ES-I3 (cell line): ENCODE data around the gene STX12.
"Not testable (repeated sequence)": the region's sequence is repeated elsewhere in the genome, so short reads cannot be mapped to it uniquely, and the experiment has no call there.

Experiments used
- H3K36me3 ChIP-seq: 2 replicates; pipeline ENCODE4 v1.6.1; 2013; ENCODE audit warnings: mild to moderate bottlenecking, low read length, control low read depth, moderate library complexity; ENCODE audit not compliant: insufficient read depth
- H3K4me1 ChIP-seq: 2 replicates; pipeline ENCODE4 v1.6.1; 2013; ENCODE audit warnings: mild to moderate bottlenecking, control low read depth, low read length; ENCODE audit not compliant: insufficient read depth
- H3K9ac ChIP-seq: 2 replicates; pipeline ENCODE4 v1.6.1; 2013; ENCODE audit warnings: low read depth, mild to moderate bottlenecking, low read length, moderate library complexity
- H3K9me3 ChIP-seq: 2 replicates; pipeline ENCODE4 v1.6.1; 2013; ENCODE audit warnings: mild to moderate bottlenecking, low read length, moderate library complexity; ENCODE audit not compliant: control insufficient read depth, insufficient read depth

The STX12 gene

DNA sequence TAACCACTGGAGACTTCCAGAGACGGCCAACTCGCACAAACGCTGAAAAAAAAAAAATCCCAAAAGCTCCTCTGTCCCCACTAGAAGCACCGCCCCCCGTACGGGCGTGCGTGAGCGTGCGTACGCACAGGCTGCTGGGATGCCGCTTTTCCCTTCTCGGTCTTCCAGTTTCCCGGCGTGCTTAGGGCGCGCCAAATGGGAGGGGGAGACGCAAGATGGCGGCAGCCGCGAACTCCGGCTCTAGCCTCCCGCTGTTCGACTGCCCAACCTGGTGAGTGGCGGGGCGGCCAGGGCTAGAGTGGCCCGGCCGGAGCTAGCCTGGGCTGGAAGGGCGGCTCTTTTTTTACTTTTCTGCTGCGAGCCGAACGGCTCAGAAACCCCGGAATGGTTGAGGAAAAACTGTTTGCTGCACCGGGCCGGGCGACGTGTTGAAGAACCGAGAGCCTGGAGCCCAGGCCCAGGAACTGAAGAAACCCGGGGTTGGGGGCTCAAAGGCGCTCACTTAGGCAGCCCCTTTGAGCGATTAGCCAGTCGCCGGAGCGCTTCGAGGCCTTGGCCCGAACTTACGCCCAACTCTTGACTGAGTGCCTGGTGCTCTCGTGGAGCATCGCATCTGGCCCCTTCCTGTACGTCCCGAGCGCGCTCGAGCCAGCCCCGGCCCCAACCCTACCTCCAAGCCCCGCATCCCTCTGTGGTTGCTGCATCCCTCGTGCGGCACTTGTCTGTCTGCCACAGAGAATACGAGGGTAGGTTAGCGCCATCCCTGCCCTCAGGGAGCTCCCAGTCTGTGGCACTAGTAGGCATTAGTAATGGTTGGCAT is 57.8 kb downstream of the STX12 start, which contains the start of gene PPP1R8:
TSS of gene PPP1R8 (plus strand) at position 162 of the 820 bp plus-strand sequence. CDS start at position 216, 54 bp downstream.
- Histone ChIP-seq H3K9ac (peak within 1 kb of the TSS; percentile 99), H3K4me1 (peaks cover 13% of the 10 kb centered on the region), H3K9me3 (no peaks in the 10 kb centered on the region), H3K36me3 (no peaks in the 10 kb centered on the region; the same call in 1 of the 2 replicates)

DNA sequence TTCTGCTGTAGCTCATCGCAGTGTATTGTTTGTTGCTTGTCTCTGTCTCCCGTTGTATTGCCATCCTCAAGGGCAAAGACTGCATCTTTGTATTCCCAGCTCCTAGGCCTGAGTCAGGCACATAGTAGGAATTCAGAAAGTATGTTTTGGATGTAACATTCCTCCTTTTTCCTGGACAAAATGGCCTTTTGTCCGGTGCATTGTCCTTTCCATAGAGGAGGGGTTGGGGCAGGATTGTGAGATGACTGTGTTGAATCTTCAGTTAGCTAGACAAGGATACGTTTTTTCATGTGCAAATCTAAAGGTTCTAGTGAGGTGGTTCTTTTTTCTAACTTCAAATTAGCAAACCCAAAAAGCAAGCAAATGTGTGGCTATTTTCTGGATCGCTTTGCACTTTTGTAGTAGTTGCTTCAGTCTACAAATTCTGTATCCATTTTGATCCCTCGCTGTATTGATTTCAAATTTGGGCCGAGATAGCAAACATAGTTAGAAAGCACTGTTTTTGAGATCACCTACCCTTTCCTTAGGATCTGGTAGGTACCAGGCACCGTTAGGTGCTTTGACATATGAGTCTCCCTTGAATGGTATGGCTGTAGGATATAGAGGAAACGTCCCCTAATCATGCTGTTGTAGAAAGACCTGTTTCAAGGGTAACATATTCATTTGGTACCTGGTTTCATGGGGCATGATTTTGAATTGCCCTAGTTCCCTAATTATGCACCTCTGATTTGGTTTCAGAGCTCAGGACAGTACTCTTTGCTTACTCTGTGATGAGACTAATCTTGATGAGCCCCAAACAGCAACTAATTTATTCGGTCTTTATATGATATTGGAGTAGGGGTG is 58.8 kb downstream of the STX12 start:
- Histone ChIP-seq H3K9me3 (no peaks in the 10 kb centered on the region), H3K9ac (peak overlapping the region; percentile 99), H3K36me3 (no peaks in the 10 kb centered on the region; the same call in 1 of the 2 replicates), H3K4me1 (peaks cover 13% of the 10 kb centered on the region)

DNA sequence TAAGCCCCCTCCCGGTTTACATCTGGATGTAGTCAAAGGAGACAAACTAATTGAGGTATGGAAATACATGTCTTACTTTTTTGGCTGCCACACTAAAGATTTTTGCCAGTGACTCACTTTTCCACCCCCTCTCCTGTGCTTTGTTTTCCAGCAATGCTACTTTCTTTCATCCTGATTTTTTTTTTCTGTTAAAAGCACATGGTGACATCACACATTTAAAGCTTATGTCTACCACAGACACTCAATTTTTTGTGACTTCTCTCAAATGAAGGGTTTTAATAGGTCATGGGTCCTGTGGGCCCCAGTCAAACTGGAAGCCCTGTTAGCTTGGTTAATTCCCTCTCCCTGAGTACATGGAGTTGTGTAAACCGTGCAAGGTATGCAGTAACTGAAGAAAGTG is 59.7 kb downstream of the STX12 start:
- Histone ChIP-seq H3K4me1 (peaks cover 13% of the 10 kb centered on the region), H3K9ac (no peak overlapping the region), H3K36me3 (no peaks in the 10 kb centered on the region; the same call in 1 of the 2 replicates), H3K9me3 (no peaks in the 10 kb centered on the region)

DNA sequence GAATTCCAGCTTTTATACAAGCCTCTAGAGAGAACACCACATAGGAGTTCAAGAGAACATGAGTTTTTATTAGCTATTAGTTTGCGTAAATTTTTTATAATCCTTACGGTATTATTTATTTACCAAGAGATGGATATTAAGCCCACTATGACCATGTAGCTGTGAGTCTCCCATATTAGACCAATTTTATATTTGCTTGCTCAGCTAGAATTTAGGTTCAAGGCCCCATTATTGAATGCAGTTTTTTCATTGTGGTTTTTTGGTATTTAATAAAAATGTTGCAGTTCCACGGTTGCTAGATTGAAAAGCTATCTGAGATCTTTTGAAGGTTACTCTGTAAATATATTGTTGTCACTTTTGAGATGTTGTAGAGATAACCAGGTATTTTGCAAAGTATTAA is 60.5 kb downstream of the STX12 start:
- H3K9ac ChIP-seq = no peak overlapping the region
- peaks cover 13% of the 10 kb centered on the region for H3K4me1 ChIP-seq
- H3K9me3 ChIP-seq = no peaks in the 10 kb centered on the region
- H3K36me3 ChIP-seq = no peaks in the 10 kb centered on the region; the same call in 1 of the 2 replicates

DNA sequence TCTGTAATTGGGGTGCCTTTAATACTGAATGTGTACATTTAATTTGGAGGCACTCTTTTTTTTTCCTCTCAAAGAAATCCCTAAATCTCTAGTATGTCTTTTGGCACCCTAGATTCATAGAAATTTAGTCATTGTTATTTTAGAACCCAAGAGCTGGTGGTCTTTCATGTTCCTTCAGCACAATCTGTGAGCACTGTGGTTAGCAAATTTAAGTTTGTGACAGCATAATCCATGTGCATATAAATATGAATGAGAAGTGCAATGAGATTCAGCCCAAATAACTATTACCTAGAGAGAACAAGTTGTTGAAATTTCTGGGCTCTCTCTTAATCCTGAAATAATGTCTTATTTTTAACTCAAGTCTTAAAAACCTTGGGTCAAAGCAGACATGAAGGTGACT is 62.0 kb downstream of the STX12 start:
- peaks cover 9% of the 10 kb centered on the region for H3K4me1 ChIP-seq
- H3K9ac ChIP-seq = no peak overlapping the region

DNA sequence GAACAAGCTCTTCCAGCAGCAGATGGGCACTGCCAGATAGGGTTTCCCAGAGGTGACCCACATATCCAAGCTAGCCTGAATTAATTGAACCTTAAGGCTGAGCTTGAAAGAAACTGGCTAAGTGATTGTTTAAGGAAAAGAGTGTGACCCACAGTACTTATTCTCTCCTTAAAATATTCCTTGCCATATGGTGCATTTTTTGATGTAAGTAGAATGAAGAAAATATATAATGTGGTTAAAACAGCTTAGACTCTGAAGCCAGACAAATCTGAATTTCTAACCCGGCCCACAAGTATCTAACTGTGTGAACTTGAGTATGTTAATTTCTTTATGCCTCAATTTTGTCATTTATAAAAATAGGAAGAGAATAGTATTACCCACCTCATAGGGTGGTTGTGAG is 62.5 kb downstream of the STX12 start:
- Histone ChIP-seq H3K9ac (no peak overlapping the region), H3K4me1 (peaks cover 9% of the 10 kb centered on the region), H3K36me3 (peaks cover 5% of the 10 kb centered on the region), H3K9me3 (no peaks in the 10 kb centered on the region)

More for the DNA sequence above, 62.0 kb downstream of the STX12 start:
- Histone ChIP-seq H3K9me3 (no peaks in the 10 kb centered on the region), H3K36me3 (peaks cover 3% of the 10 kb centered on the region)

DNA sequence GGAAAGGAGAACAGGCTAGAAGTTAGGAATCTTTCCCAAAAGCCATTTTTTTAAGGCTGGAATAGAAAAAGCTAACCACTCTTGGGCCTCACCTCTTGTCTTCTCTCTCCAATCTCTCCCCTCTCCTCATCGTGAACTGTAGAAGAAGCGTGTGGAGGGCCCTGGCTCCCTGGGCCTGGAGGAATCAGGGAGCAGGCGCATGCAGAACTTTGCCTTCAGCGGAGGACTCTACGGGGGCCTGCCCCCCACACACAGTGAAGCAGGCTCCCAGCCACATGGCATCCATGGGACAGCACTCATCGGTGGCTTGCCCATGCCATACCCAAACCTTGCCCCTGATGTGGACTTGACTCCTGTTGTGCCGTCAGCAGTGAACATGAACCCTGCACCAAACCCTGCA is 76.9 kb downstream of the STX12 start:
- Histone ChIP-seq H3K9ac (no peak overlapping the region), H3K36me3 (peaks cover 37% of the 10 kb centered on the region), H3K4me1 (no peaks in the 10 kb centered on the region), H3K9me3 (peaks cover 5% of the 10 kb centered on the region; the same call in 1 of the 2 replicates)

DNA sequence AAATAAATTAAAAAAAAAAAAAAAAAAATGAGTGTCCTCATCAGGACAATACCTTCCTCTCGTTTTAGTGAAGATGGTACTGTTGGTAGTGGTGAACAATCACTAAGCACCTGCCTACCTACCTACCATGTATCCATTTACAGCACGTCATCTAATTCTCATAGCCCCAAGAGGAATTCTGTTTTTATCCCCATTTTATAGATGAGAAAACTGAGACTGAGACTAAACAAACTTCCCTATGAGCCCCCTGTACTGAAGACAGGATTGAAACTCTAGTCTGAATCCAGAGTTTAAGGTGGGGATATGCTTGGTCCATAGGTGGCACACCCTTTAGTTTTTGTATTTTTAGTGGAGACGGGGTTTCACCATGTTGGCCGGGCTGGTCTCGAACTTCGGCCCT is 82.1 kb downstream of the STX12 start:
- H3K9me3 ChIP-seq = peaks cover 5% of the 10 kb centered on the region; the same call in 1 of the 2 replicates

DNA sequence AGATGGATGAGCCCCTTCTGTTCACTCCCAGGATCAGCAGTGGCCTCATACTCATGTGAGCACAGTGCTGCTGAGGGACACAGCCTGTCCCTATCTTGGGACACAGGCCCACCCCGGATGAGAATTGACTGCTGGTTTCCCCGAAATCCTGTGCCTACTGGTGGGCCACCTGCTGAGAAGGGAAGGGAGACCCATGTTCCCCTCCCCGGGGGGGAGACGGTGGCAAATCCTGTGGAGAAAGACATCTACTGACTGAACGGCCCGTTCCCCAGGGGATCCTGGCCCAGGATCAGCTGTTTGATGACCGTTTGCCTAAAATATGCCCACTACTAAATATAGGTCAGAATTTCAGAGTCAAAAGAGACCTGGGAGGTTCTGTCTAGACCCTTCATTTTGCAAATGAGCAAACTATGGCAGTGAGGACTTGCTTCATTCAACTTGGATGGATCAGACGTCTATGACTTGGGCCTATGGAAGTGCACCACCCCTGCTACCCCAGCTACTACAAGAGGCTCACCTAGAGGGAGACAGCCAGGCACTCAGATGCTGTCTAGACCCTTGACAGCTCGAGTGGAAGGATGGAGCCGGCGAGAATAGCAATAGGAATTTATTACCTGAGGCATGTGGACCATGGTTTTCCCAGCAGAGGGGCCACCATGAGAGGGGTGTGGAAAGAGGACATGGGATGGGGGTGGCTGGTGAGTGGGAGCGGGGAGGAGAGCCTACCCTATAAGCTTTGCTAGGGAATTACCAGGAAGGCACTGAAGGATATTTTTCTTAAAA is 83.7 kb downstream of the STX12 start:
- H3K9me3 ChIP-seq = peaks cover 1% of the 10 kb centered on the region; the same call in 1 of the 2 replicates
- no peaks in the 10 kb centered on the region for H3K36me3 ChIP-seq
- H3K4me1 ChIP-seq = peaks cover 8% of the 10 kb centered on the region; the same call in 1 of the 2 replicates
- no peak overlapping the region for H3K9ac ChIP-seq

More for the DNA sequence above, 82.1 kb downstream of the STX12 start:
- Histone ChIP-seq H3K4me1 (peaks cover 8% of the 10 kb centered on the region; the same call in 1 of the 2 replicates), H3K36me3 (peaks cover 15% of the 10 kb centered on the region; the same call in 1 of the 2 replicates), H3K9ac (no peak overlapping the region)

DNA sequence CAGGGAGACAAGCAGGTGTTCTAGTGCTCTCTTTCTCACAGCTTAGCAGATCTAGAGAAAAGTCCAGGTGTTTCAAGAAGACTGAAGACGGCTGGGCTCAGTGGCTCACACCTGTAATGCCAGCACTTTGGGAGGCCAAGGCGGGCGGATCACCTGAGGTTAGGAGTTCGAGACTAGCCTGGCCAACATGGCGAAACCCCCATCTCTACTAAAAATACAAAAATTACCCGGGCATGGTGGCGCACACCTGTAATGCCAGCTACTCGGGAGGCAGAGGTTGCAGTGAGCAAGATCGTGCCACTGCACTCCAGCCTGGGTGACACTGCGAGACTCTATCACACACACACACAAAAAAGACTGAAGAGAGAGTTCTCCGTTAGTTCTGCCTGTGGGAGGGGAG is 84.5 kb downstream of the STX12 start:
- H3K4me1 ChIP-seq, H3K9ac ChIP-seq, H3K36me3 ChIP-seq, H3K9me3 ChIP-seq: not testable (repeated sequence)

DNA sequence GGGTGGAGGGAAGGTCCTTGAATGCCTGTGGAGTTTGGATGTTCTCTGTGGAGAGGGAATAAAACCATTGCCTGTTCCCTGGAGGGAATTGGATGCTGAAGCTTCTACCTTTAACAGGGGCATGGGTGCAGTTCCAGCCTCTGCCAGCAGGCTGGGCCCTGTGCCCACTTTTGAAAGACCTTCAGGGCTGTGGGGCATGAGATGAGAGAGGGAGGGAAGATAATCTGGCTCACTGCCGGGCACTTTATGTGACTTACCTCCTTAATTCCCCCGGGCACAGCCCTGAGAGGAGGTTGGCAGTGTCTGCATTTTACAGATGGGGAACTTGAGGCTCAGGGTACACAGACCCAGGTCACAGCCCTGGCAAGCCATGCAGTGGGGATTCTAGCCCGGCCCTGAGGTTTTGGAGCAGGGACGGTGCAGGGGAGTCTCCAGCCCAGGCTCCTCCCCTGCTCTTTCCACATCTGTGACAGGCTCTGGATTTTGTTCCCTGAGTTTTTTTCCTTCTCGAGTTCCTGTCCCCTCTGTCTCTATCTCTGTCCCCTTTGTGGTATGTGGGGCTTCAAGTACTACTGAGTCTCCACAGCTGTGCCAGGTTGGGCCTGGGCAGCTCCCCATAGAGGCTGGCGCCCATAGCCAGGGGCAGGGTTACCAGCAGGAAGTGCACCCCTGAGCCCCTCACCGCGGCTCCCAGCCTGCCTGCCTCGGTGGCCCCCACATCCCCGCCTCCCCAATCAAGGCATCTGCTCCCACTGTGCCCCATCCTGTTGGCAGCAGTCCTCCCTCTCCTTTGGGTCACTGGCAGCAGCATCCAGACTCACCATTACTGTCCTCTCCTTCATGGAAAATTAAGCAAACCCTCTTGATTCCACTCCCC is 85.3 kb downstream of the STX12 start:
- H3K4me1 ChIP-seq = peaks cover 11% of the 10 kb centered on the region
- H3K9ac ChIP-seq = no peak overlapping the region; the same call in 1 of the 2 replicates
- H3K36me3 ChIP-seq = no peaks in the 10 kb centered on the region
- H3K9me3 ChIP-seq = no peaks in the 10 kb centered on the region

DNA sequence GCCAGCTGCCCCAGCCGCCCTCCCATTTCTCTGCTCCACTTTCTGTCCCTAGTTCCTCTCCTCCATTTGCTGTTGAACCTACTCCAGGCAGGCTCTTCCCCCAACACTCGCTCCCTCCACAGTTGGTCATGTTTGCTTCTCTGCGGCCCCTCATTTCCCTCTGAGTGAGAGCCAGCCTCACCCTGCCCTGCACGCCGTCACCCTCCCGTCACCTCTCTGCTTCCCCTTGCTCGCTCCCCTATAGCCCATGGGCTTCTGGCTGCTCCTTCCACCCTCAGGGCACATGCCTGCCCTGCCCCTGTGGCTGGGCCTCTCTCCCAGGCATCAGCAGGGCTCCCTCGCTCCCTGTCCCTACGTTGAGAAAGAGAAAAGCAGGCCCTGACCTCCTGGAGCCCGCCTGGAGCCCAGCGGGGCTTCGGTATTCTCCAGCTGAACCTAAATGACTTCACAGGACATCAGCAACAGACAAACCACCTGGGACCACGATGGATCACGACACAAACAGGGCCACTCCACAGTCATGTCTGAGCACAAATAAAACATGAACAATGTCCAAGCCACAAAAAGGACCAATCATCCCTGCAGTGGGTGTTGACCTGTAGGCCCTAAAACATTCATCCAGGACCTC is 86.0 kb downstream of the STX12 start:
- no peaks in the 10 kb centered on the region for H3K9me3 ChIP-seq
- H3K4me1 ChIP-seq = peaks cover 15% of the 10 kb centered on the region
- H3K36me3 ChIP-seq = no peaks in the 10 kb centered on the region
- no peak overlapping the region for H3K9ac ChIP-seq

DNA sequence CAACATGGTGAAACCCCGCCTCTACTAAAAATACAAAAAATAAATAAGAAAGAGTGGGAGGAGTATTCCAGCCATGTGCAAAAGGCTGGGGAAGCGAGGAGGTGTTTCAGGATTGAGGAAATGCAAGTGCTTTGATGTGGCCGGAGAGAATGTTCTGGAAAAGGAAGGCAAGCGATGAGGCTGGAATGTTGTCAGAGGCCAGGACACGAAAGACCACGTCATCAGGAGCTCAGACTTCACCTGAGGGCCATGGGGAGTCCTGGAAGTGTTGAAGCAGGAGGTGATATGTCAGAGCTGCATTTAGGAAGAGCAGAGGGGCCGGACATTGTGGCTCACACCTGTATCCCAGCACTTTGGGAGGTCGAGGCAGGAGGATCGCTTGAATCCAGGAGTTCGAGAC is 88.4 kb downstream of the STX12 start:
- no peaks in the 10 kb centered on the region for H3K9me3 ChIP-seq
- no peaks in the 10 kb centered on the region for H3K36me3 ChIP-seq
- H3K4me1 ChIP-seq = peaks cover 15% of the 10 kb centered on the region
- no peak overlapping the region for H3K9ac ChIP-seq
